ENCODE measurements around the gene ARHGAP24. TPM values are rescaled to one million over a fixed set of nuclear protein-coding genes. Genes with fewer than 3 reads are reported as not detected.

Gene ARHGAP24
- total RNA-seq, 2 experiments from 2014 or later: not detected

DNA sequence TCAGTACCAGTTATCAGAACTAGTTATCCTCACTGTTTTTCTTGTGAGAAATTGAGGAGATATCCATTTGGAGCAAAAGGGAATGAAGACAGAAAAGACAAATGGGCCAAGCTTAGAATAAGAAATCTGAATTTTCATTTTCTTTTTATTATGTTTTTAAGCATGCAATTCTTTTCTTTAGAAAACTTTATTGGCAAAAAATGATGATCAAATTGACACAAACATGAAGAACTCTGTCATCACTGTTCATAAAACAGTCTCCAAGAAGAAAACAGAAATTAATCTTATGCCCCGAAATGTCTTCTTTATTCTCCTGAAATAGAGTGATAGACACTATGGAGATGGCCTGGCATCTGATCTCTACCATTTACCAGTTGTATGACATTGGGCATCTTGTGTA is 139.0 kb downstream of the ARHGAP24 start:
- H3K27me3 Mint-ChIP-seq: no peaks in the 10 kb centered on the region
- no peak overlapping the region for H3K27ac Mint-ChIP-seq
- no peak for DNase-seq
- no peaks in the 10 kb centered on the region for H3K4me1 Mint-ChIP-seq (ENCODE audit: low read depth)
- intact Hi-C loops (cut with micrococcal nuclease): no loop called here
- no peak overlapping the region for H3K4me3 Mint-ChIP-seq
- ChIA-PET POLR2A (no interaction called here), CTCF (no interaction called here)
- no peaks in the 10 kb centered on the region for H3K36me3 Mint-ChIP-seq
- H3K9me3 Mint-ChIP-seq: no peaks in the 10 kb centered on the region

DNA sequence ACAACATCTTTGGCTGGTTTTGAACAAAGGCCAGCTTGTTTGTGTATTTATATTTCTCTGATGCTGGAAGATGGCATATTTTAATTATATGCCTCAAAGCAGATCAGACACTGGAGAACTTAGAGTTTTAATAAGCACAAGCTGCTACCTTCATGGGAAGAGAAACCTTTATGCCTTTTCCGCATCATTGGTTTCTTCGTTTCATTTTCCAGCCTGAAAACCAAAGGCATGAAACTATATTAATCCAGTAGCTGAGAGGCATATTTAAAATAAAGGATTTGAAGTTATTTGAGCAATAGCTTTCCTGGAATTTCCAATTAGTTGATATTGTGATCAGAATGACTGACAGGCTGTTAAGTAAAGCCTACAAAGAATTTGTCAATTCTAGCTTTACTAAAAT is 141.0 kb downstream of the ARHGAP24 start:
- Mint-ChIP-seq H3K9me3 (peaks cover 2% of the 10 kb centered on the region), H3K27me3 (no peaks in the 10 kb centered on the region), H3K36me3 (no peaks in the 10 kb centered on the region), H3K4me3 (no peak overlapping the region), H3K27ac (no peak overlapping the region), H3K4me1 (ENCODE audit: low read depth) (no peaks in the 10 kb centered on the region)
- ChIA-PET CTCF (no interaction called here), POLR2A (no interaction called here)
- DNase-seq: no peak
- intact Hi-C loops (cut with micrococcal nuclease): no loop called here

DNA sequence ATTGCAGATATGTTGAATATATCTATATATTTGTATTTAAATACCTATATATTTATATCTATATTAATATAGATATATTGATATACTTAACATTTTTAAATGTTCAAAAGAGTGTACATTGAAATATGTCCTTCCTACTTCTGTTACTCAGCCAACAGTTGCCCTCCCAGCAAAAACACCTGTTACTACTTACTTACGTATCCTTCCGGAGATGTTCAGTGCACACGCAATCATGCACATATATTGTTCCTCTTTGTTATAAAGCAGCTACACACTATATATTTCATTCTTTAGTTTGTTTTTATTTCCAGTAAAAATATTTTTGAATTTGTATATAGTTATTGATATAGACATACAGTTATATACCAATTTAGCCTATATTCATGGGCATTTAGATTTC is 142.3 kb downstream of the ARHGAP24 start:
- ChIA-PET CTCF (no interaction called here), POLR2A (no interaction called here)
- Mint-ChIP-seq H3K36me3 (no peaks in the 10 kb centered on the region), H3K4me1 (ENCODE audit: low read depth) (no peaks in the 10 kb centered on the region), H3K27ac (no peak overlapping the region), H3K9me3 (peaks cover 5% of the 10 kb centered on the region), H3K4me3 (no peak overlapping the region), H3K27me3 (no peaks in the 10 kb centered on the region)
- DNase-seq: no peak
- intact Hi-C loops (cut with micrococcal nuclease): no loop called here

DNA sequence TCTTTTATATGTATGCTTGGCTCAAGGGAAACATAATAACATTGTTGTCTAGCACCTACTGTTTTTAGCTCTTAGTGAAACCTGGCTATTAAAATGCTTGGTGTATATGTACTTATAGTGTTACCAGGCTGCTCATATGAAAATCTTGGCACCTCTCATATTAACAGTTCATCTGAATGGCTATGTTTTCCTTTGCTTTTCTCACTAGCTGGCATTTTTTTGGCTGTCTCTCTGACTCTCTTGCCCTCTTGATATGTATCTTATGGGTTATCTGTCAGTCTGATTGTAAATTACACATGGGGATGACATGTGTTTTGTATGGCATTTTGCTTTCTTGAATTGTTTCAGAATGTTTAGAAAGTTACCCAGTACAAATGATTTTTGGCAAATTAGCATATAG is 158.0 kb downstream of the ARHGAP24 start:
- Mint-ChIP-seq H3K36me3 (no peaks in the 10 kb centered on the region), H3K4me3 (no peak overlapping the region), H3K4me1 (ENCODE audit: low read depth) (no peaks in the 10 kb centered on the region), H3K9me3 (peaks cover 8% of the 10 kb centered on the region), H3K27ac (no peak overlapping the region), H3K27me3 (no peaks in the 10 kb centered on the region)
- ChIA-PET POLR2A (no interaction called here), CTCF (interaction anchor here (1.2 kb wide), 1 partner anchor 548 kb away, joined by 3 read pairs; no protein-coding TSS in a partner anchor)
- DNase-seq: no peak
- intact Hi-C loops (cut with micrococcal nuclease): no loop called here

DNA sequence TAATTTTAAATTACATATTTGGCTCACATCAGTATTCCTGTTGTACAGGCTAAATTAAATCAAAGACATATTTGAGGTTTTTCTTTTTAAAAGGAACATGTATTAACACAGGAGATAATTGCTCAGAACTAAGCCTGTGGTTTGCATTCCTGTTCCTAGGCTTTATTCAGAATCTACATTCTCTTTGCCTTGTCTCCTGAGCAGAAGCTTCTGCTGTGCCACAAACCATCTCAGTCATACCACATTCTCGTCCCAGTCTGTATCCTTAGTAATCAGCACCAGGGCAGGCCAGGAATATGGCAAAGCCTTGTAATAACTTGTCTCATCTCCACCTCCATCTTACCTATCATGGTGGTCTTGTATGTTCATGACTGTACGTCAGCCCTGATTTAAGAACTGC is 162.8 kb downstream of the ARHGAP24 start:
- Mint-ChIP-seq H3K27me3 (no peaks in the 10 kb centered on the region), H3K9me3 (no peaks in the 10 kb centered on the region), H3K4me1 (ENCODE audit: low read depth) (no peaks in the 10 kb centered on the region), H3K27ac (no peak overlapping the region), H3K4me3 (no peak overlapping the region), H3K36me3 (no peaks in the 10 kb centered on the region)
- ChIA-PET CTCF (no interaction called here), POLR2A (no interaction called here)
- intact Hi-C loops (cut with micrococcal nuclease): no loop called here
- no peak for DNase-seq

DNA sequence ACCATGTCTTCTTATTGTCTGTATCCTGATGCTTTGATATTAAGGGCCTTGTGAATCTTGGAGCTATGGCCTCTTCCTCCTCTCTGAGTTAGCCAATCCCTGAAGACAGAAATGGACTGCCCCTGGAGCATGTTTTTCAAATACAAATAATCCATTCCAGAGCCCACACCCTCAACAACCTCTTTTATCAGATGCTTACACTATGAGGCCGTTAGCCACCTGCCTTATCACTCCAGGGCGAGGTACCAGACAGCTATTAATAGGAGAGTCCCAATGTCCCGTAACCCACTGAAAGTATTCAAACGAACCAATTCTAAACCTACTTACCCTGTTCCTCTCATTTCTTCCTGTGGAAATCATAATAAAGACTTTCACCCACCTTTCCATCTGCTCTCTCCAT is 165.0 kb downstream of the ARHGAP24 start:
- ChIA-PET CTCF (no interaction called here), POLR2A (no interaction called here)
- Mint-ChIP-seq H3K9me3 (no peaks in the 10 kb centered on the region), H3K27ac (no peak overlapping the region), H3K4me1 (ENCODE audit: low read depth) (no peaks in the 10 kb centered on the region), H3K27me3 (no peaks in the 10 kb centered on the region), H3K4me3 (no peak overlapping the region), H3K36me3 (no peaks in the 10 kb centered on the region)
- intact Hi-C loops (cut with micrococcal nuclease): no loop called here
- no peak for DNase-seq

DNA sequence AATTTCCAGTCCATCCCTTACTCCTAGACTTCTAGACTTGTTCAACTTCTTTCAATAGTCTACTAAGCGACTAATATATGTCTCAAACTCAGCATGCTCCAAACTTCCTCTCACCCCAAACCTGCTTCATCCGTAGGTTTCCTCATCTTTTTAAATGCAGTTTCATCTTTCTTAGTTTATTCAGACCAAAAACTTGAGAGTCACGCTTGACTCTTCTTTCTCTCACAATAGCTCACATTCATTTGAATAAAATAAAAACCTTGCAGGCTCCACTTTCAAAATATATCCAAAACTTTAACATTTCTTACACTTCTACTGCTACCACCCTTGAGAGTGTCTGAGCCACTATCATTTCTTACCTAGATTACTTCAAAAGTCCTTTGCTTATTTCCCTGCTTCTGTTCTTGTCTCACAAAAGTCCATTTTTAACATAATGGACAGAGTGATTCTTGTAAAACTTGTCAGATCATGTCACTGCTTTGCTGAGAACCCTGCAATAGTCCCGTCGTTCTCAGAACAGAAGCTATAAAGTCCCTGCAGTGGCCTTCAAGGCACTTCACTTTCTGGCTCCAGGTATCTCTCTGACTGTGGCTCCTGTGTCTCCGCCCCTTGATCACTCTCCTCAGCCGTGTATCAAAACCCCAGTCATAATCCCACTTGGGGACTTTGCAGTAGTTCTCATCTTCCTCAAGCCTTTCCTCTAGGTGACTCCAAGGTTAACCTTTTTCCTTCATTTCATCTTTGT is 167.6 kb downstream of the ARHGAP24 start:
- Mint-ChIP-seq H3K36me3 (no peaks in the 10 kb centered on the region), H3K27me3 (no peaks in the 10 kb centered on the region), H3K4me1 (ENCODE audit: low read depth) (no peaks in the 10 kb centered on the region), H3K9me3 (no peaks in the 10 kb centered on the region), H3K27ac (no peak overlapping the region), H3K4me3 (no peak overlapping the region)
- no peak for DNase-seq
- ChIA-PET POLR2A (no interaction called here), CTCF (no interaction called here)
- intact Hi-C loops (cut with micrococcal nuclease): no loop called here

DNA sequence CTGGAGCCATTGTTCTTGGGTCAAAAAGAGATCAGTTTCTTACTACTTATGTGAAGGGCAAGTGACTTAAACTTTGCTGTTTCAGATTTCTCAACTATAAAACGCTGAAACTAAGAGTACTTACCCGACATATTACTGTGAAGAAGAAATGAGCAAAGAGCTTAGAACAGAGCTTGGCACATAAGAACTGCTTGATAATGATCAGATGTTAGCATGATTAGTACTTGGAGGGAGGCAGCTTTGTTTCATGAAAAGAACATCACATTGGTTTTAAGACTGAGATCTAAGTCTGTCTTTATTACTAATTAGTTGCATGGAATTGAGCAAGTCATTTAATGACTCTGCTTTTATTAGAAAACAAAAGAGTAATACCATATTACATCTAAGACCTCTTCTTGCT is 169.1 kb downstream of the ARHGAP24 start:
- no peak for DNase-seq
- Mint-ChIP-seq H3K9me3 (no peaks in the 10 kb centered on the region), H3K27ac (no peak overlapping the region), H3K4me3 (no peak overlapping the region), H3K36me3 (no peaks in the 10 kb centered on the region), H3K4me1 (ENCODE audit: low read depth) (no peaks in the 10 kb centered on the region), H3K27me3 (no peaks in the 10 kb centered on the region)
- ChIA-PET CTCF (no interaction called here), POLR2A (no interaction called here)
- intact Hi-C loops (cut with micrococcal nuclease): no loop called here

DNA sequence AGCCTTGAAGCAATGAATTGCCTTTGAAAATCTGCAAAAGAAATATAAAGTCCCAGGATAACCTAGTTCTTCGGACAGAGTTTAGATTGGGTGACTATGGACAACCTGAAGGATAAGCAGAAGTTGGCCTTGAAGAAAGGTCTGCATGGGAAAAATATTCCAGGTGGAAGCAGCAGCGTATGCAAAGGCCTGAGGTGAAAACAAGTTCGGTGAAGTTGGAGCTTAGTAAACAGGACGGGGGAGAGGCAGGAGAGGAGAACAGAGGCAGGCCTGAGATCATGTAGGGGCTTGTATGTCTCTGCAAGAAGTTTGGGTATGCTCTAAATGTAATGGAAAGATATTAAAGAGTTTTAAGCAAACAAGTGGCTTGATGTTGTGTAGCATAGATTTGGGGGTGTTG is 176.0 kb downstream of the ARHGAP24 start:
- CTCF ChIA-PET: no interaction called here
- no peaks in the 10 kb centered on the region for H3K36me3 Mint-ChIP-seq
- no peak for DNase-seq
- no peaks in the 10 kb centered on the region for H3K27me3 Mint-ChIP-seq
- intact Hi-C loops (cut with micrococcal nuclease): no loop called here
- H3K27ac Mint-ChIP-seq: no peak overlapping the region
- H3K4me1 Mint-ChIP-seq (ENCODE audit: low read depth): no peaks in the 10 kb centered on the region
- no peaks in the 10 kb centered on the region for H3K9me3 Mint-ChIP-seq
- POLR2A ChIA-PET: no interaction called here
- no peak overlapping the region for H3K4me3 Mint-ChIP-seq

DNA sequence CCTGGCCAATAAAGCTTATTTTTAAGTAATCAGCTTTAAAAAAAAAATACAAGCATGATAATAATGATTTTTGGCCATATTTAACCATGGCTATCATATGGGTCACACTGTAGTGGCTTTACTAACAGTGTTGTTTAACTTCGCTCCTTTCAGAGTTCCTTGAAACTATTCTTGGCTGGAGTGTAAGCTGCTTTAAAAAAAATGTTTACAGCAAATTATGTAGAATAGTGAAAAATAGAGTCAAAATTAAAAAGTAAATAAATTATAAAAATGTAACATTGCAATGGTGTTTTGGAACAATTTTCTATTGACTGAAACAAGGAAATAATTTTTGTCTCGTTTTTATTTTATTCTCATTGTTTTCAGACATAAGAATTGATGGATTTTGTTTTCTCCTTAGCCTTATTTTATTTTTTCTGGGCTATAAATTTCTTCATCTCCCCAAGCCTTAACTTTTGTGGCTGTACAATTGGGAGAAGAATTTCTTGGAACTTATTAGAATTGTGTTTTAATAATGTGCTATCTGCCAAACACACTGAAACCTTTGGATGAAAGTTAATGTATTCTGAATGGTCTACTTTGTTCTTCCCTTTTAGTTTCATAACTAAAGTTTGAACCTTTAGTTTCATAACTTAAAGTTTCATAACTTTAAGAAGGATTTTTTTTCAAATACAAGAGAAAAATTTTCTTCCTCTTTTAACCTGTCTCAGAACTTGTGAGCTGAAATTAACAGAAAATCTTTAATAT is 182.0 kb downstream of the ARHGAP24 start:
- intact Hi-C loops (cut with micrococcal nuclease): no loop called here
- H3K36me3 Mint-ChIP-seq: no peaks in the 10 kb centered on the region
- no peak overlapping the region for H3K27ac Mint-ChIP-seq
- ChIA-PET CTCF (no interaction called here), POLR2A (no interaction called here)
- no peak overlapping the region for H3K4me3 Mint-ChIP-seq
- no peak for DNase-seq
- peaks cover 4% of the 10 kb centered on the region for H3K9me3 Mint-ChIP-seq
- H3K4me1 Mint-ChIP-seq (ENCODE audit: low read depth): no peaks in the 10 kb centered on the region
- H3K27me3 Mint-ChIP-seq: no peaks in the 10 kb centered on the region

DNA sequence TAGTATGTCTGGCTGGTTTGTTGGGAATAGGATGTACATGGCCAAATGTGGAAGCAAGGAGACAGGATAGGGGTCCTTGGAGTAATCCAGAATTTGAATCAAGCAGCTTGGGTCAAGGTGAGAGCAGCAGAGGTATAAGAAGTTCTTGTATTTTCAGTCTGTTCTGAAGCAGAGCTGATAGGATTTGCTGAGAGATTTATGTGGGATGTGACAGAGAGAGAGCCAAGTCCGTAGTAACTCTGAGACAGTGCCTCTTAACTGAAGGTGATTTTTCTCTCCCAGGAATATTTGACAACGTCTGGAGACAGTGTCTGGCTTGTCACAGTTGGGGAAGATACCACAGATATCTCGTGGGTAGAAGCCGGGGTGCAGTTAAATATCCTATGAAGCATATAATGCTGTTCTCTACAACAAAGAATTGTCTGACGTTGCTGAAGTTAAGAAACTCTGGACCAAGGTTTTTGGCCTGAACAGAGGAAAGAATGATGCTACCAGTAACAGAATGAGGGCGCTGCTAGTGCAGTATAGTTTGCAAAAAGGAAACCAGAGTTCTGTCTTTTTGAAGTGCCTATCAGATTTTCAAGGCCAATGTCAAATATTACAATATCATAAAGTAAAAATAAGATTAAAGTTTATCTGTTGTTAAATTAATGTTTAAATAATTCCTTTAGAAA is 184.0 kb downstream of the ARHGAP24 start:
- Mint-ChIP-seq H3K4me1 (ENCODE audit: low read depth) (no peaks in the 10 kb centered on the region), H3K9me3 (peaks cover 4% of the 10 kb centered on the region), H3K27ac (no peak overlapping the region), H3K4me3 (no peak overlapping the region), H3K36me3 (no peaks in the 10 kb centered on the region), H3K27me3 (no peaks in the 10 kb centered on the region)
- POLR2A ChIA-PET: no interaction called here
- intact Hi-C loops (cut with micrococcal nuclease): no loop called here
- CTCF ChIA-PET: no interaction called here
- DNase-seq: no peak

DNA sequence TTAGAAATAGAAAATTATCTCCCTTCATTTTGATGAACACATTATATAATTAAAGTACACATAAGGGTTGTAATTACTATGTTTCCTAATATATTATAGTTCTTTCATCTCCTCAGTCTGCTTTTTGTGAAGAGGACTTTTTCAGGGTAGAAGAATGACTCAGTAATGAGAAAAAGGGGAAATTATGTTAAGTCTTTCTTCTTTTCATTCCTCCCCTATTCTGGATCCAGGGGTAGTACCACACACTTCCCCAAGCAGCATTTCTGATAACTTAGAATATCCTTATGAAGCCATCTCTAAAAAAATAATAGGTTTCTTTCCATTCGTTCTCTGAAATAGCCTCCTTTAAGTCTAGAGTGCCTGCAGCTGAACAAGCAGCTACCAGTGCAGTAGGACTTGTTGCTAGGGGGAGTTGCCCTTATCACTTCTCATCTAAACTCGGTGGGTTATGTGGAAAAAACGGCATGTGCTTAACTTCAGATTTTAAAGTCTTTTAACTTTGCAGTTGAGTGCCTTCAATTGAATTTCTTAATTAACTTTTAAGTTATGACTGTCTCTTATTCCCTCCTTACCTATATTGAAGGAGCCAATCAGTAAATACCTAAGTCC is 184.8 kb downstream of the ARHGAP24 start:
- no peak for DNase-seq
- no peak overlapping the region for H3K4me3 Mint-ChIP-seq
- H3K9me3 Mint-ChIP-seq: peaks cover 7% of the 10 kb centered on the region
- no peak overlapping the region for H3K27ac Mint-ChIP-seq
- ChIA-PET POLR2A (interaction anchor here (0.9 kb wide), 1 partner anchor 78 kb away, joined by 3 read pairs; no protein-coding TSS in a partner anchor), CTCF (no interaction called here)
- H3K27me3 Mint-ChIP-seq: no peaks in the 10 kb centered on the region
- intact Hi-C loops (cut with micrococcal nuclease): no loop called here
- H3K36me3 Mint-ChIP-seq: no peaks in the 10 kb centered on the region
- H3K4me1 Mint-ChIP-seq (ENCODE audit: low read depth): no peaks in the 10 kb centered on the region
